OCI-LY1 (cell line): ENCODE data around the gene SP6.

Experiments
- H2AFZ ChIP-seq: fragments of 200-600 bp; sonication (generic), shearing (Covaris generic); 2 replicates; pipeline ENCODE4 v1.6.0; 2014; ENCODE audit warnings: antibody characterized with exemption, mild to moderate bottlenecking, low read length
- H3F3A ChIP-seq: fragments of 200-600 bp; sonication (generic), shearing (Covaris generic); 2 replicates; pipeline ENCODE4 v1.6.0; 2014; ENCODE audit warnings: mild to moderate bottlenecking, antibody characterized with exemption, low read length, moderate library complexity; ENCODE audit not compliant: insufficient read depth
- H3K27ac ChIP-seq: fragments of 200-600 bp; sonication (generic); 2 replicates; pipeline ENCODE4 v1.5.1; 2014; ENCODE audit warnings: low read length, mixed run types, mild to moderate bottlenecking, low read depth; ENCODE audit not compliant: poor library complexity, severe bottlenecking
- H3K27me3 ChIP-seq: fragments of 200-600 bp; sonication (generic); 2 replicates; pipeline ENCODE4 v1.6.0; 2014; ENCODE audit warnings: antibody characterized with exemption, mild to moderate bottlenecking, low read length, moderate library complexity; ENCODE audit not compliant: insufficient read depth
- H3K36me3 ChIP-seq: fragments of 200-600 bp; sonication (generic); 2 replicates; pipeline ENCODE4 v1.6.1; 2014; ENCODE audit warnings: mild to moderate bottlenecking, antibody characterized with exemption, low read length, moderate library complexity, mixed read lengths; ENCODE audit not compliant: insufficient read depth
- H3K4me1 ChIP-seq: fragments of 200-600 bp; sonication (generic); 2 replicates; pipeline ENCODE4 v1.5.1; 2014; ENCODE audit warnings: mild to moderate bottlenecking, low read length, moderate library complexity; ENCODE audit not compliant: insufficient read depth, severe bottlenecking
- H3K4me2 ChIP-seq: fragments of 200-600 bp; sonication (generic), shearing (Covaris generic); 2 replicates; pipeline ENCODE4 v1.6.1; 2014; ENCODE audit warnings: low read length
- H3K4me3 ChIP-seq: fragments of 200-600 bp; sonication (generic); 2 replicates; pipeline ENCODE4 v1.5.1; 2014; ENCODE audit warnings: low read length, low read depth, mild to moderate bottlenecking, mixed read lengths; ENCODE audit not compliant: poor library complexity, severe bottlenecking
- H3K79me2 ChIP-seq: fragments of 200-600 bp; shearing (Covaris generic); 2 replicates; pipeline ENCODE4 v1.6.1; 2016; ENCODE audit warnings: mixed run types, low read length, mixed read lengths; ENCODE audit not compliant: insufficient read depth
- H3K9ac ChIP-seq: fragments of 200-600 bp; sonication (generic), shearing (Covaris generic); 2 replicates; pipeline ENCODE4 v1.6.1; 2014; ENCODE audit warnings: mild to moderate bottlenecking, low read length, mixed read lengths
- H3K9me2 ChIP-seq: fragments of 200-600 bp; sonication (generic), shearing (Covaris generic); 2 replicates; pipeline ENCODE4 v1.6.1; 2014; ENCODE audit warnings: low read depth, mild to moderate bottlenecking, low read length, mixed read lengths
- H3K9me3 ChIP-seq: fragments of 200-600 bp; shearing (Covaris generic); 2 replicates; pipeline ENCODE4 v1.6.1; 2014; ENCODE audit warnings: low read length, mixed read lengths
- H4K20me1 ChIP-seq: fragments of 200-600 bp; sonication (generic), shearing (Covaris generic); 2 replicates; pipeline ENCODE4 v1.6.0; 2016; ENCODE audit warnings: mild to moderate bottlenecking, low read length; ENCODE audit not compliant: insufficient read depth
- EZH2 ChIP-seq: fragments of 200-600 bp; sonication (generic), shearing (Covaris generic); IDR thresholded peaks from 2 replicates; pipeline ENCODE4 v1.8.0; 2017; ENCODE audit warnings: borderline replicate concordance, mixed run types, mild to moderate bottlenecking, antibody characterized with exemption, low read length, moderate library complexity, mixed read lengths
- TF ChIP-seq, protein P1 (sequence below): fragments of 200-600 bp; sonication (generic), shearing (Covaris generic); IDR thresholded peaks from 2 replicates; pipeline ENCODE4 v1.5.1; 2017; ENCODE audit warnings: mild to moderate bottlenecking, antibody characterized with exemption, low read length, moderate library complexity, mixed read lengths

The SP6 gene

DNA sequence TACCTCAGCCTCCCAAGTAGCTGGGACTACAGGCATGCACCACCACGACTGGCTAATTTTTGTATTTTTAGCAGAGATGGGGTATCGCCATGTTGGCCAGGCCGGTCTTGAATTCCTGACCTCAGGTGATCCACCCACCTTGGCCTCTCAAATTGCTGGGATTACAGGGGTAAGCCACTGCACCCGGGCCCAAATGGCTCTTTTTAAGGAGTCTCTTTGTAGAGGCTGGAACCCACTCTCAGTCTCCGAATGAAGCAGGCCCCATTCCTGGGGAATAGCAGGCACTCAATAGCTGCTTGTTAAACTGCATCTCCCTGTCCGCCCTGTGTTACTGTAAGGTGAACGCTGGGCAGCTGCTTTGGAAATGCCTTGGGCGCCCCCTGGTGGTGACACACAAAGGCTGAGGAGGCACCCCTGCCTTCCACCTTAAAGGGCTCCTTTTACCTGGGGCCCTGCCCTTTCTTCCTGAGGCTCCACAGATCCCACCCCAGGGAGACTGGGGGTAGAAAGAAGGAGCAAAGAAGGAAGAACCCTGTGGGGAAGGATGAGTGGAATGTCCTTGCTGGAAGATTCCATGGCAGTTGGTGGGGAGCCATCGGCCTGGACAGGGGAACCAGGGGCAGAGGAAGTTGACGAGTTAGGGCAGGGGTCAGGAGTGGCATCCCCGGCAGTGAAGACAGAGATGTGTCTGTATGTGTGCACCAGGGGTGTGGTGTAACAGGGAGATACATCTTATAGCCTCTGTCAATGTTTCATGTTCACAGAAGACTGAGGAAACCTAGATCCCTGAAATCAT lies 39.0 kb upstream of the SP6 start:
- no peak overlapping the region for H3K27ac ChIP-seq
- H3K79me2 ChIP-seq = no peaks in the 10 kb centered on the region
- no peaks in the 10 kb centered on the region for H3K36me3 ChIP-seq
- H3K9me2 ChIP-seq = no peaks in the 10 kb centered on the region
- TF ChIP-seq, protein P1, sequence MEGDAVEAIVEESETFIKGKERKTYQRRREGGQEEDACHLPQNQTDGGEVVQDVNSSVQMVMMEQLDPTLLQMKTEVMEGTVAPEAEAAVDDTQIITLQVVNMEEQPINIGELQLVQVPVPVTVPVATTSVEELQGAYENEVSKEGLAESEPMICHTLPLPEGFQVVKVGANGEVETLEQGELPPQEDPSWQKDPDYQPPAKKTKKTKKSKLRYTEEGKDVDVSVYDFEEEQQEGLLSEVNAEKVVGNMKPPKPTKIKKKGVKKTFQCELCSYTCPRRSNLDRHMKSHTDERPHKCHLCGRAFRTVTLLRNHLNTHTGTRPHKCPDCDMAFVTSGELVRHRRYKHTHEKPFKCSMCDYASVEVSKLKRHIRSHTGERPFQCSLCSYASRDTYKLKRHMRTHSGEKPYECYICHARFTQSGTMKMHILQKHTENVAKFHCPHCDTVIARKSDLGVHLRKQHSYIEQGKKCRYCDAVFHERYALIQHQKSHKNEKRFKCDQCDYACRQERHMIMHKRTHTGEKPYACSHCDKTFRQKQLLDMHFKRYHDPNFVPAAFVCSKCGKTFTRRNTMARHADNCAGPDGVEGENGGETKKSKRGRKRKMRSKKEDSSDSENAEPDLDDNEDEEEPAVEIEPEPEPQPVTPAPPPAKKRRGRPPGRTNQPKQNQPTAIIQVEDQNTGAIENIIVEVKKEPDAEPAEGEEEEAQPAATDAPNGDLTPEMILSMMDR = peak; percentile 94
- TF ChIP-seq EZH2 = no peak
- H2AFZ ChIP-seq = no peak overlapping the region
- peaks cover 14% of the 10 kb centered on the region for H3K4me1 ChIP-seq
- H3K27me3 ChIP-seq = no peaks in the 10 kb centered on the region
- H3K4me2 ChIP-seq = no peak overlapping the region
- H3F3A ChIP-seq = no peaks in the 10 kb centered on the region
- no peaks in the 10 kb centered on the region for H4K20me1 ChIP-seq
- H3K9me3 ChIP-seq = no peaks in the 10 kb centered on the region
- no peak overlapping the region for H3K9ac ChIP-seq
- no peak overlapping the region for H3K4me3 ChIP-seq

DNA sequence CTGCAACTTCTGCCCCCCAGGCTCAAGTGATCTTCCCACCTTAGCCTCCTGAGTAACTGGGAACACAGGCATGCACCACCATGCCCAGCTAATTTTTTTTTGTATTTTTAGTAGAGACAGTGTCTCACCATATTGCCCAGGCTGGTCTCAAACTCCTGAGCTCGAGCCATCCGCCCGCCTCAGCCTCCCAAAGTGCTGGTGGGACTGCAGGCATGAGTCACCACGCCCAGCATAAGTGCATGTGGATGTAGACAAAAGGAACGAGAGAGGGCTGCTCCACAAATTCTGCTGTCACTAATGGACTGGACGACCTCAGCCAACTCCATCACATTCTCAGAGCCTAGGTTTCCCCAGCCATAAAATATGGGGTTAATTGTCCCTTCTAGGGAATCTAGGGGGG lies 37.3 kb upstream of the SP6 start:
- H2AFZ ChIP-seq = no peak overlapping the region
- no peaks in the 10 kb centered on the region for H3K9me2 ChIP-seq
- no peak overlapping the region for H3K4me3 ChIP-seq
- H3K4me1 ChIP-seq = no peaks in the 10 kb centered on the region
- no peak overlapping the region for H3K27ac ChIP-seq
- no peaks in the 10 kb centered on the region for H4K20me1 ChIP-seq
- H3K9ac ChIP-seq = no peak overlapping the region
- no peaks in the 10 kb centered on the region for H3K36me3 ChIP-seq
- TF ChIP-seq, protein P1 = no peak
- TF ChIP-seq EZH2 = no peak
- no peak overlapping the region for H3K4me2 ChIP-seq
- H3K79me2 ChIP-seq = no peaks in the 10 kb centered on the region
- no peaks in the 10 kb centered on the region for H3K9me3 ChIP-seq
- H3F3A ChIP-seq = no peaks in the 10 kb centered on the region
- H3K27me3 ChIP-seq = no peaks in the 10 kb centered on the region; the same call in 1 of the 2 replicates

DNA sequence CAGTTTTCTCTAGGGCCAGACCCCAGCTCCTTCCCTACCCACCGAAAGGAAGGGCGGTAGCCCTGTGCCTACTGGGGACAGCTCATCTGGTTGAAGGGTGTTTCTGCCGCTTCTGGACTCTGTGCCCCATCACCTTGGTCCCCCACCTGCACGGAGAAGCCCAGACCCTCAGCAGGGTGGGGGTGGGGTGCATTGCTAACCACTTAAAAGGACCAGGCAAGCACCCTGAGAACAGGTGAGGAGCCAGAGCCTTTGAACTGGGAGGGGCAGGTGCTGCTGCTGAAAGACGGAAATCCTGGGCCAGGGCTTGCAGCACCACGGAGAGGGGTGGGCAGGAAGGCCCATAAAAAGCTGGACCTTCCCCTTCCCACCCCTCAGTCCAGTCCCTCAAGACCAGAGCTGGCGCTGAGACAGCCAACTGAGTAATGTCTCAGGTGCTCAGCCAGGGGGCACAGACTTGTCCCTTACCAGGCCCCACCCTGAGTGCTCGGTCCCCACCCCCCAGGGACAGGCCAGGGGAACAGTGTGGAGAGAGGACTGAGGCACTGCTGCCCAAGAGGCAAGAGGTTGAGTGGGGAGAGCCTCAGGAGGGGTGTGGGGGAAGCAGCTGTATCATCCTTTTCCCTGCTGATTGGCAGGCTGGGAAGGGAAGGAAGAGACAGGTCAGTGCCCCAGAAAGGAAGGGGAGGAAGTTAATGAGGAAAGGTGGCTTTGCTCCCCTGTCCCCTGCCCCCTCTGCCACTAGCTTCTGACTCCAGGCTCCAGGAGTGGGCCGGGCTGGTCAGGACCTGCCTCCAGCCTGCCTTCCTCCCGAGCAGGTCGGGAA lies 34.2 kb upstream of the SP6 start:
- Histone ChIP-seq H3K4me3 (no peak overlapping the region), H3K4me2 (no peak overlapping the region), H3K9me2 (no peaks in the 10 kb centered on the region), H4K20me1 (no peaks in the 10 kb centered on the region), H2AFZ (no peak overlapping the region), H3F3A (no peaks in the 10 kb centered on the region), H3K9me3 (no peaks in the 10 kb centered on the region), H3K36me3 (no peaks in the 10 kb centered on the region), H3K27ac (no peak overlapping the region), H3K4me1 (no peaks in the 10 kb centered on the region), H3K79me2 (no peaks in the 10 kb centered on the region), H3K9ac (no peak overlapping the region), H3K27me3 (no peaks in the 10 kb centered on the region; the same call in 1 of the 2 replicates)
- TF ChIP-seq EZH2 = no peak
- TF ChIP-seq, protein P1 = no peak
